H9 (cell line): ENCODE data around the gene ZNF362. TPM values are rescaled to one million over a fixed set of nuclear protein-coding genes. Genes with fewer than 3 reads are reported as not detected.

Source experiments
- DNase-seq: peaks from one replicate; pipeline ENCODE4 v3.0.0-alpha.2; 2017
- H2AFZ ChIP-seq: one replicate; pipeline ENCODE4 v1.6.1; 2013; ENCODE audit warnings: mild to moderate bottlenecking, low read length, control low read depth, moderate library complexity
- H2AK5ac ChIP-seq: 2 replicates; pipeline ENCODE4 v1.6.1; 2013; ENCODE audit warnings: low read length, control low read depth, mixed read lengths; ENCODE audit not compliant: insufficient read length
- H2BK120ac ChIP-seq: one replicate; pipeline ENCODE4 v1.6.1; 2013; ENCODE audit warnings: low read depth, mild to moderate bottlenecking, low read length, control low read depth, inconsistent platforms; ENCODE audit not compliant: poor library complexity, severe bottlenecking
- H2BK12ac ChIP-seq: 2 replicates; pipeline ENCODE4 v1.6.1; 2013; ENCODE audit warnings: low read length, control low read depth, mixed read lengths, low read depth; ENCODE audit not compliant: insufficient read length
- H2BK15ac ChIP-seq: 2 replicates; pipeline ENCODE4 v1.6.1; 2013; ENCODE audit warnings: low read depth, low read length, control low read depth
- H2BK20ac ChIP-seq: one replicate; pipeline ENCODE4 v1.6.1; 2013; ENCODE audit warnings: low read depth, mild to moderate bottlenecking, low read length, control low read depth, inconsistent platforms; ENCODE audit not compliant: poor library complexity, severe bottlenecking
- H2BK5ac ChIP-seq: 2 replicates; pipeline ENCODE4 v1.6.1; 2013; ENCODE audit warnings: low read length, control low read depth, mixed read lengths; ENCODE audit not compliant: insufficient read length
- H3K14ac ChIP-seq: 2 replicates; pipeline ENCODE4 v1.6.1; 2013; ENCODE audit warnings: low read length, control low read depth; ENCODE audit not compliant: insufficient read depth
- H3K18ac ChIP-seq: 2 replicates; pipeline ENCODE4 v1.6.1; 2013; ENCODE audit warnings: low read depth, mild to moderate bottlenecking, mixed read lengths, low read length, control low read depth; ENCODE audit not compliant: insufficient read length
- H3K23ac ChIP-seq: 2 replicates; pipeline ENCODE4 v1.6.1; 2013; ENCODE audit warnings: low read length, control low read depth, mixed read lengths, low read depth; ENCODE audit not compliant: insufficient read length
- H3K23me2 ChIP-seq: 2 replicates; pipeline ENCODE4 v1.6.1; 2013; ENCODE audit warnings: low read depth, mild to moderate bottlenecking, mixed read lengths, low read length, control low read depth; ENCODE audit not compliant: insufficient read length, poor library complexity, severe bottlenecking
- H3K27ac ChIP-seq: 2 replicates; pipeline ENCODE4 v1.5.1; 2013; ENCODE audit warnings: low read length, control low read depth, mixed read lengths, low read depth; ENCODE audit not compliant: insufficient read length
- H3K27me3 ChIP-seq: 2 replicates; pipeline ENCODE4 v1.6.1; 2013; ENCODE audit warnings: low read length, control low read depth, inconsistent platforms; ENCODE audit not compliant: insufficient read depth
- H3K4ac ChIP-seq: 2 replicates; pipeline ENCODE4 v1.6.1; 2013; ENCODE audit warnings: low read depth, mild to moderate bottlenecking, control low read depth, inconsistent platforms, low read length, moderate library complexity
- H3K4me1 ChIP-seq: 2 replicates; pipeline ENCODE4 v1.6.1; 2013; ENCODE audit warnings: low read length, control low read depth, inconsistent platforms; ENCODE audit not compliant: insufficient read depth
- H3K4me2 ChIP-seq: 2 replicates; pipeline ENCODE4 v1.6.1; 2013; ENCODE audit warnings: low read length, control low read depth, mixed read lengths; ENCODE audit not compliant: insufficient read length, insufficient read depth
- H3K56ac ChIP-seq: 2 replicates; pipeline ENCODE4 v1.6.1; 2013; ENCODE audit warnings: low read depth, mild to moderate bottlenecking, mixed read lengths, low read length, control low read depth; ENCODE audit not compliant: insufficient read length
- H3K79me1 ChIP-seq: 2 replicates; pipeline ENCODE4 v1.6.1; 2013; ENCODE audit warnings: low read depth, mild to moderate bottlenecking, moderate library complexity, low read length, control low read depth, inconsistent platforms; ENCODE audit not compliant: insufficient read depth, poor library complexity, severe bottlenecking
- H3K79me2 ChIP-seq: 2 replicates; pipeline ENCODE4 v1.6.1; 2013; ENCODE audit warnings: low read length, control low read depth, inconsistent platforms; ENCODE audit not compliant: insufficient read depth
- H3K9ac ChIP-seq: 2 replicates; pipeline ENCODE4 v1.6.1; 2013; ENCODE audit warnings: low read length, control low read depth, mixed read lengths; ENCODE audit not compliant: insufficient read length; ENCODE audit errors: extremely low read depth
- H3K9me3 ChIP-seq: one replicate; pipeline ENCODE4 v1.6.1; 2013; ENCODE audit warnings: low read depth, low read length, inconsistent platforms; ENCODE audit not compliant: control insufficient read depth
- H3T11ph ChIP-seq: one replicate; pipeline ENCODE4 v1.6.1; 2013; ENCODE audit warnings: mild to moderate bottlenecking, low read length, control low read depth, inconsistent platforms
- H4K20me1 ChIP-seq: one replicate; pipeline ENCODE4 v1.6.1; 2013; ENCODE audit not compliant: control insufficient read depth, insufficient read length, insufficient read depth
- H4K5ac ChIP-seq: 2 replicates; pipeline ENCODE4 v1.6.1; 2013; ENCODE audit warnings: low read depth, mild to moderate bottlenecking, mixed read lengths, low read length, control low read depth; ENCODE audit not compliant: insufficient read length
- H4K8ac ChIP-seq: replicated peaks from 2 replicates; pipeline ENCODE4 v1.6.1; 2013; ENCODE audit warnings: low read length, control low read depth, mixed read lengths, low read depth; ENCODE audit not compliant: insufficient read length
- H4K91ac ChIP-seq: 2 replicates; pipeline ENCODE4 v1.6.1; 2013; ENCODE audit warnings: low read depth, mild to moderate bottlenecking, moderate library complexity, mixed read lengths, low read length, control low read depth; ENCODE audit not compliant: insufficient read length
- H3K27ac Mint-ChIP-seq, 3 experiments: 2 replicates in 2 of 3; 3 replicates in 1 of 3; pipeline ENCODE4 v1.8.0; 2020 to 2021; ENCODE audit warnings: mixed read lengths in 3 of 3, mild to moderate bottlenecking in 1 of 3, moderate library complexity in 1 of 3
- H3K27me3 Mint-ChIP-seq: 2 replicates; pipeline ENCODE4 v1.8.0; 2021; ENCODE audit warnings: low read depth, mild to moderate bottlenecking, moderate library complexity, mixed read lengths
- H3K36me3 Mint-ChIP-seq, 3 experiments: 2 replicates in 2 of 3; 3 replicates in 1 of 3; pipeline ENCODE4 v1.8.0; 2020 to 2021; ENCODE audit warnings: low read depth in 3 of 3, mixed read lengths in 3 of 3; ENCODE audit not compliant: insufficient read depth in 1 of 3
- H3K4me1 Mint-ChIP-seq, 2 experiments: 2 replicates each; pipeline ENCODE4 v1.8.0; 2020; ENCODE audit warnings: mixed read lengths in 2 of 2
- H3K4me3 Mint-ChIP-seq, 2 experiments: 2 replicates in 1 of 2; 3 replicates in 1 of 2; pipeline ENCODE4 v1.8.0; 2020 to 2021; ENCODE audit warnings: mild to moderate bottlenecking in 2 of 2, mixed read lengths in 2 of 2, moderate library complexity in 1 of 2
- H3K9me3 Mint-ChIP-seq, 2 experiments: 2 replicates in 1 of 2; 3 replicates in 1 of 2; pipeline ENCODE4 v1.8.0; 2020; ENCODE audit warnings: mild to moderate bottlenecking in 2 of 2, mixed read lengths in 2 of 2, moderate library complexity in 1 of 2
- CTCF ChIP-seq: fragments of 200-600 bp; sonication (generic); conservative IDR thresholded peaks from 3 replicates; pipeline ENCODE4 v1.8.0; 2021; ENCODE audit warnings: antibody characterized with exemption, mild to moderate bottlenecking
- WGBS: extraction: QIAGEN DNeasy Blood & Tissue Kit; methylation state at CpG from one replicate; pipeline ENCODE4 v1.1.7; 2013; ENCODE audit warnings: missing lambda C conversion rate, low lambda C conversion rate, mixed read lengths; ENCODE audit not compliant: insufficient read length; ENCODE audit errors: extremely low coverage; 5-methylcytosine and 5-hydroxymethylcytosine counted together
- total RNA-seq: library from RNA; stranded (reverse); gene quantifications from 2 replicates; pipeline ENCODE4 v1.2.1, GENCODE V29; 2021

ZNF362 gene
- total RNA-seq, 1 experiment from 2014 or later: 18.7 TPM

GRCh38 chr1:33295023-33295422 is 38.7 kb downstream of the ZNF362 start:
- no peaks in the 10 kb centered on the region for H3K23me2 ChIP-seq
- H3K27me3 ChIP-seq: no peaks in the 10 kb centered on the region
- Mint-ChIP-seq H3K27me3 (no peaks in the 10 kb centered on the region), H3K4me3 (no peak overlapping the region), H3K4me1 (peaks cover 7 to 13% of the 10 kb centered on the region in 2 experiments), H3K36me3 (peaks cover 21 to 38% (median 37%) of the 10 kb centered on the region in 3 experiments), H3K9me3 (no peaks in the 10 kb centered on the region), H3K27ac (peak overlapping the region in 1 of 3 experiments; percentile 74; a peak in 1 of 7 replicates)
- H3K9me3 ChIP-seq: no peaks in the 10 kb centered on the region
- no peak overlapping the region for H3K9ac ChIP-seq
- H2BK12ac ChIP-seq: no peak overlapping the region
- H3K18ac ChIP-seq: no peak overlapping the region
- no peak overlapping the region for H4K5ac ChIP-seq
- no peak overlapping the region for H2AFZ ChIP-seq
- H3T11ph ChIP-seq: no peak overlapping the region
- no peaks in the 10 kb centered on the region for H4K20me1 ChIP-seq
- H3K4me2 ChIP-seq: no peak overlapping the region
- H4K91ac ChIP-seq: no peak overlapping the region
- H2BK5ac ChIP-seq: no peak overlapping the region
- no peak overlapping the region for H3K23ac ChIP-seq
- no peak overlapping the region for H3K27ac ChIP-seq
- H2BK15ac ChIP-seq: no peak overlapping the region
- TF ChIP-seq CTCF: no peak
- no peak overlapping the region for H4K8ac ChIP-seq
- WGBS: no CpG with 5 or more reads among the region's 15 CpGs
- H3K4me1 ChIP-seq: no peaks in the 10 kb centered on the region
- H3K4ac ChIP-seq: no peak overlapping the region
- H3K14ac ChIP-seq: no peak overlapping the region
- peak; percentile 44 for DNase-seq
- no peak overlapping the region for H2AK5ac ChIP-seq
- H3K79me2 ChIP-seq: no peaks in the 10 kb centered on the region
- no peak overlapping the region for H3K56ac ChIP-seq
- no peak overlapping the region for H2BK120ac ChIP-seq
- no peak overlapping the region for H2BK20ac ChIP-seq
- H3K79me1 ChIP-seq: no peaks in the 10 kb centered on the region
